Endodermal cell (in vitro differentiated cells): ENCODE measurements around the gene CHTOP. TPM values are rescaled to one million over a fixed set of nuclear protein-coding genes. Genes with fewer than 3 reads are reported as not detected.
A peak's percentile ranks its signal among the peaks of the same experiment; 100 is the strongest.

ENCODE experiments used
- DNase-seq: peaks from one replicate; pipeline ENCODE4 v3.0.0-alpha.2; 2017
- H3K27ac ChIP-seq: 2 replicates; pipeline ENCODE4 v1.5.1; 2013; ENCODE audit warnings: mild to moderate bottlenecking, low read depth, low read length, moderate library complexity
- H3K27me3 ChIP-seq: 2 replicates; pipeline ENCODE4 v1.6.1; 2013; ENCODE audit warnings: mild to moderate bottlenecking, low read length, moderate library complexity; ENCODE audit not compliant: insufficient read depth, control insufficient read depth, poor library complexity, severe bottlenecking
- H3K36me3 ChIP-seq: 2 replicates; pipeline ENCODE4 v1.7.0; 2013; ENCODE audit warnings: mild to moderate bottlenecking, low read length, moderate library complexity; ENCODE audit not compliant: control insufficient read depth, insufficient read depth
- H3K4me1 ChIP-seq: one replicate; pipeline ENCODE4 v1.7.0; 2013; ENCODE audit warnings: low read length; ENCODE audit not compliant: control insufficient read depth, insufficient read depth
- H3K4me3 ChIP-seq: 2 replicates; pipeline ENCODE4 v1.5.1; 2013; ENCODE audit warnings: mild to moderate bottlenecking, low read length, moderate library complexity
- H3K9ac ChIP-seq: 2 replicates; pipeline ENCODE4 v1.6.1; 2013; ENCODE audit warnings: mild to moderate bottlenecking, low read length, moderate library complexity; ENCODE audit not compliant: poor library complexity, severe bottlenecking; ENCODE audit errors: extremely low read depth
- H3K9me3 ChIP-seq: 2 replicates; pipeline ENCODE4 v1.6.1; 2013; ENCODE audit warnings: mild to moderate bottlenecking, low read length, moderate library complexity; ENCODE audit not compliant: control insufficient read depth
- H3K27ac Mint-ChIP-seq: 2 replicates; pipeline ENCODE4 v1.8.0; 2020; ENCODE audit warnings: mixed read lengths
- H3K27me3 Mint-ChIP-seq: 2 replicates; pipeline ENCODE4 v1.8.0; 2021; ENCODE audit warnings: mild to moderate bottlenecking, mixed read lengths; ENCODE audit not compliant: insufficient read depth
- H3K36me3 Mint-ChIP-seq: 2 replicates; pipeline ENCODE4 v1.8.0; 2020; ENCODE audit warnings: low read depth, mixed read lengths
- H3K4me1 Mint-ChIP-seq: 2 replicates; pipeline ENCODE4 v1.8.0; 2020; ENCODE audit warnings: mixed read lengths
- H3K4me3 Mint-ChIP-seq: 2 replicates; pipeline ENCODE4 v1.8.0; 2020; ENCODE audit warnings: mild to moderate bottlenecking, moderate library complexity, mixed read lengths
- H3K9me3 Mint-ChIP-seq: 2 replicates; pipeline ENCODE4 v1.8.0; 2020; ENCODE audit warnings: mild to moderate bottlenecking, mixed read lengths
- WGBS, 2 experiments: methylation state at CpG; one replicate each; pipeline versions ENCODE4 v1.1.5 to v1.1.7; 2013; ENCODE audit warnings: missing lambda C conversion rate in 2 of 2, mixed read lengths in 1 of 2; ENCODE audit not compliant: insufficient coverage in 1 of 2, insufficient read length in 1 of 2; 5-methylcytosine and 5-hydroxymethylcytosine counted together
- total RNA-seq, 2 donors: library from RNA; stranded (reverse); fragmentation: NEBNext Ultra II Directional in 1 of 2; extraction: Animal tissue kit (Norgen Biotek cat#: 25700) in 1 of 2; gene quantifications; 2 replicates in 1 of 2; 3 replicates in 1 of 2; pipeline ENCODE4 v1.2.1, GENCODE V29; 2021
- TF ChIP-seq, protein P1 (sequence below): fragments of 200-600 bp; sonication (generic); conservative IDR thresholded peaks from 2 replicates; pipeline ENCODE4 v1.5.0; 2021; ENCODE audit warnings: antibody characterized with exemption, mild to moderate bottlenecking

Gene CHTOP
- total RNA-seq, 2 donors from 2014 or later: 98.4 to 117 TPM

DNA sequence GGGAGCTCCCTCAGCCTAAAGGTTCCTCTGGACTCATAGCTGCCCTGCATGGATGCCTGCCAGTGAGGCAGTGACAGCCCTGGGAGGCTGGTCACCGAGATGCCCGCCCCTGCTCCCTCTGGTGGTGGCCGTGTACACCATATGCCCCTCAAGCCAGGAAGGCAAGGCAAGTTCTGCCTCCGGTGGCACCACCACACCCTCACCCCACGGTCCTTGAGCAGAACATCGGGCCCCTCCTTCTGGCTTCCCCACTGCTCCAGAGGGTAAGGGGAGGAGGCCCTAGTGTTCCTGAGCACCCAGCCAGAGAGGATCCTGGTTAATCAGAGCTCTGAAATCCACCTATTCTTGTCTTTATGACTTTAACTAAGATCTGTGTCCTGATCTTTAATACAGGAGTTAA, 16.2 kb upstream of the CHTOP start:
- 93 to 100% methylated on average over 2 to 6 of the region's 6 CpGs for WGBS, 2 experiments
- Mint-ChIP-seq H3K27ac (no peak overlapping the region), H3K4me3 (no peak overlapping the region), H3K9me3 (no peaks in the 10 kb centered on the region), H3K4me1 (peaks cover 27% of the 10 kb centered on the region), H3K27me3 (no peaks in the 10 kb centered on the region), H3K36me3 (peaks cover 36% of the 10 kb centered on the region)
- TF ChIP-seq, protein P1, sequence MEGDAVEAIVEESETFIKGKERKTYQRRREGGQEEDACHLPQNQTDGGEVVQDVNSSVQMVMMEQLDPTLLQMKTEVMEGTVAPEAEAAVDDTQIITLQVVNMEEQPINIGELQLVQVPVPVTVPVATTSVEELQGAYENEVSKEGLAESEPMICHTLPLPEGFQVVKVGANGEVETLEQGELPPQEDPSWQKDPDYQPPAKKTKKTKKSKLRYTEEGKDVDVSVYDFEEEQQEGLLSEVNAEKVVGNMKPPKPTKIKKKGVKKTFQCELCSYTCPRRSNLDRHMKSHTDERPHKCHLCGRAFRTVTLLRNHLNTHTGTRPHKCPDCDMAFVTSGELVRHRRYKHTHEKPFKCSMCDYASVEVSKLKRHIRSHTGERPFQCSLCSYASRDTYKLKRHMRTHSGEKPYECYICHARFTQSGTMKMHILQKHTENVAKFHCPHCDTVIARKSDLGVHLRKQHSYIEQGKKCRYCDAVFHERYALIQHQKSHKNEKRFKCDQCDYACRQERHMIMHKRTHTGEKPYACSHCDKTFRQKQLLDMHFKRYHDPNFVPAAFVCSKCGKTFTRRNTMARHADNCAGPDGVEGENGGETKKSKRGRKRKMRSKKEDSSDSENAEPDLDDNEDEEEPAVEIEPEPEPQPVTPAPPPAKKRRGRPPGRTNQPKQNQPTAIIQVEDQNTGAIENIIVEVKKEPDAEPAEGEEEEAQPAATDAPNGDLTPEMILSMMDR: peak; percentile 75
- Histone ChIP-seq H3K4me3 (no peak overlapping the region), H3K27me3 (no peaks in the 10 kb centered on the region), H3K36me3 (peaks cover 42% of the 10 kb centered on the region), H3K9ac (no peak overlapping the region), H3K4me1 (no peaks in the 10 kb centered on the region), H3K27ac (no peak overlapping the region), H3K9me3 (no peaks in the 10 kb centered on the region)
- DNase-seq: peak; percentile 88

DNA sequence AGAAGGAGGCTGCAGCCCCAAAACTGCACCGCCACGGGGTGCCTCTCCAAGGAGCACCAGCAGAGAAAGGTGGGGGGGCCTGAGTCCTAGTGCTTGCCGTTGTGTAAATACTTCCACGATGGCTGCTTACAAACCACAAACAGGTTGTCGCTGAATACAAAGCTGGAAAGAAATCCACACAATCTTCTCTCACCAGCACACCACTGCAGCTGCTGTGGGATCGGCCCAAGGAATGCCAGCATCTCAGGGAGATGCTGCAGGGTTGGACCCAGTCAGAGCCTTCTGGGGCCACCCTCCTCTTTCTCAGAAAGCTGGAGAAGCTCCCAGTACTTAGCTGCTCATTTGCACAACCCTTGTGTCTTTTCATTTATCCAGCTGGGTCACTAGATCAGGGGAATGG, 14.7 kb upstream of the CHTOP start:
- H3K9ac ChIP-seq: no peak overlapping the region
- no peaks in the 10 kb centered on the region for H3K9me3 ChIP-seq
- Mint-ChIP-seq H3K4me3 (no peak overlapping the region), H3K4me1 (peaks cover 24% of the 10 kb centered on the region), H3K9me3 (no peaks in the 10 kb centered on the region), H3K27me3 (no peaks in the 10 kb centered on the region), H3K27ac (no peak overlapping the region), H3K36me3 (peaks cover 50% of the 10 kb centered on the region)
- DNase-seq: no peak
- H3K4me1 ChIP-seq: no peaks in the 10 kb centered on the region
- peaks cover 56% of the 10 kb centered on the region for H3K36me3 ChIP-seq
- 97 to 100% methylated on average over 4 to 6 of the region's 6 CpGs for WGBS, 2 experiments
- TF ChIP-seq, protein P1: no peak
- H3K27me3 ChIP-seq: no peaks in the 10 kb centered on the region
- H3K4me3 ChIP-seq: no peak overlapping the region
- no peak overlapping the region for H3K27ac ChIP-seq

DNA sequence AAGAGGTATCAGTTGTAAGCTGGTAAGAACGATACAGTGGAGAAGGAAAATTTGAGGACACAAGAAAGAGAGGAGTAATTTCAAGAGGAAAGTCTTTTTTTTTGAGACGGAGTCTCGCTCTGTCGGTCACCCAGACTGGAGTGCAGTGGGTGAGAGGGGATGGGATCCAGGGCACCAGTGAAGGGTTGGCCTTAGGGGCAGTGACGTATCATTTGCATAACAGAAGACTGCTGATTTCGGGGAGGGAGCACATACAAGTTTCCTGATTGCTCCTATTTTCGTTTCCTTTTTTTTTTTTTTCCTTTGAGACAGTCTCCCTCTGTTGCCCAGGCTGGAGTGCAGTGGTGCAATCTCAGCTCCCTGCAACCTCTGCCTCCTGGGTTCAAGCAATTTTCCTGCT, 10.8 kb upstream of the CHTOP start:
- peak overlapping the region; percentile 99 for H3K4me3 ChIP-seq
- Mint-ChIP-seq H3K36me3 (peaks cover 65% of the 10 kb centered on the region), H3K27me3 (no peaks in the 10 kb centered on the region), H3K4me1 (peaks cover 25% of the 10 kb centered on the region), H3K27ac (no peak overlapping the region), H3K4me3 (no peak overlapping the region), H3K9me3 (no peaks in the 10 kb centered on the region)
- no peak overlapping the region for H3K9ac ChIP-seq
- H3K9me3 ChIP-seq: no peaks in the 10 kb centered on the region
- WGBS, 2 experiments: 81 to 82% methylated on average over 5 to 7 of the region's 7 CpGs
- no peak for DNase-seq
- H3K27me3 ChIP-seq: no peaks in the 10 kb centered on the region
- TF ChIP-seq, protein P1: no peak
- H3K36me3 ChIP-seq: peaks cover 74% of the 10 kb centered on the region
- no peaks in the 10 kb centered on the region for H3K4me1 ChIP-seq
- no peak overlapping the region for H3K27ac ChIP-seq
